PC-9 (cell line): ENCODE measurements around the gene CFAP107. TPM values are rescaled to one million over a fixed set of nuclear protein-coding genes. Genes with fewer than 3 reads are reported as not detected.
"Not testable (repeated sequence)": the region's sequence is repeated elsewhere in the genome, so short reads cannot be mapped to it uniquely, and the experiment has no call there.

Experiments used
- BruUV-seq: library from RNA; stranded (reverse); fragments of 400-500 nt; replicated peaks from 2 replicates; lab custom pipeline; 2021; lab: Mats Ljungman, UMichigan
- CTCF ChIA-PET: fragments of 300-600 bp; sonication (Branson Sonifier 250); formaldehyde crosslinking; loops from one replicate; lab custom pipeline; 2022; ENCODE audit warnings: antibody characterized with exemption; lab: Charles Lee
- POLR2A ChIA-PET: fragments of 300-600 bp; sonication (Branson Sonifier 250); formaldehyde crosslinking; loops from one replicate; lab custom pipeline; 2022; ENCODE audit warnings: antibody characterized with exemption; ENCODE audit not compliant: unreplicated experiment; lab: Charles Lee
- DNase-seq, 2 experiments: peaks; one replicate each; pipeline versions ENCODE4 v3.0.0 to v3.0.0-alpha.2; 2015 to 2022; ENCODE audit warnings: mixed read lengths in 1 of 2
- H2AFZ ChIP-seq: fragments of 200-600 bp; sonication (generic); 2 replicates; pipeline ENCODE4 v1.8.1; 2017; ENCODE audit warnings: antibody characterized with exemption
- H3F3A ChIP-seq: fragments of 200-600 bp; sonication (generic); 2 replicates; pipeline ENCODE4 v1.8.1; 2017; ENCODE audit warnings: antibody characterized with exemption, mild to moderate bottlenecking, low read depth; ENCODE audit not compliant: insufficient read depth
- H3K27ac ChIP-seq: fragments of 200-600 bp; sonication (generic); 2 replicates; pipeline ENCODE4 v1.6.1; 2016; ENCODE audit warnings: mixed run types
- H3K27me3 ChIP-seq: fragments of 200-600 bp; sonication (generic); 2 replicates; pipeline ENCODE4 v1.6.1; 2016; ENCODE audit warnings: low read depth, mixed run types; ENCODE audit not compliant: insufficient read depth
- H3K36me3 ChIP-seq: fragments of 200-600 bp; sonication (generic); 2 replicates; pipeline ENCODE4 v1.6.1; 2016; ENCODE audit warnings: low read depth, mixed run types
- H3K4me1 ChIP-seq: fragments of 200-600 bp; sonication (generic); replicated peaks from 2 replicates; pipeline ENCODE4 v1.6.1; 2016; ENCODE audit warnings: mixed run types; ENCODE audit not compliant: insufficient read depth
- H3K4me2 ChIP-seq: fragments of 200-600 bp; sonication (generic); 2 replicates; pipeline ENCODE4 v1.6.1; 2017; ENCODE audit warnings: mixed run types
- H3K4me3 ChIP-seq: fragments of 200-600 bp; sonication (generic); 2 replicates; pipeline ENCODE4 v1.6.1; 2016; ENCODE audit warnings: mixed run types
- H3K79me2 ChIP-seq: fragments of 200-600 bp; sonication (generic); 2 replicates; pipeline ENCODE4 v1.6.1; 2017; ENCODE audit warnings: low read depth, mixed run types
- H3K9me2 ChIP-seq: fragments of 200-600 bp; sonication (generic); 2 replicates; pipeline ENCODE4 v1.8.1; 2017; ENCODE audit warnings: mild to moderate bottlenecking; ENCODE audit not compliant: insufficient read depth
- H3K9me3 ChIP-seq: fragments of 200-600 bp; sonication (generic); 2 replicates; pipeline ENCODE4 v1.8.1; 2016; ENCODE audit warnings: low read depth; ENCODE audit not compliant: insufficient read depth
- H4K20me1 ChIP-seq: fragments of 200-600 bp; sonication (generic); 2 replicates; pipeline ENCODE4 v1.8.1; 2017; ENCODE audit not compliant: insufficient read depth
- EZH2 ChIP-seq: fragments of 200-600 bp; sonication (generic); IDR thresholded peaks from 2 replicates; pipeline ENCODE4 v1.8.0; 2017; ENCODE audit warnings: antibody characterized with exemption, low read depth
- intact Hi-C: fragments of 100-400 bp; cut with micrococcal nuclease; formaldehyde crosslinking; loops from one replicate; pipeline ENCODE4 v1.10.0; 2022; ENCODE audit not compliant: unreplicated experiment
- total RNA-seq: library from RNA; stranded (reverse); gene quantifications from 2 replicates; pipeline ENCODE4 v1.2.3, GENCODE V29; 2021
- TF ChIP-seq, protein P1 (sequence below): fragments of 200-600 bp; sonication (generic); conservative IDR thresholded peaks from 2 replicates; pipeline ENCODE4 v1.6.1; 2017; ENCODE audit warnings: mixed run types, antibody characterized with exemption, mild to moderate bottlenecking, moderate library complexity

The CFAP107 gene
- total RNA-seq, 1 experiment from 2014 or later, result not detected

- CTCF ChIA-PET, result no interaction called here
- Histone ChIP-seq H3K4me2 (no peak overlapping the region), H3K36me3 (no peaks in the 10 kb centered on the region), H3K27me3 (no peaks in the 10 kb centered on the region), H3K4me1 (no peaks in the 10 kb centered on the region), H3K4me3 (no peak overlapping the region), H3K79me2 (no peaks in the 10 kb centered on the region), H3K9me2 (no peaks in the 10 kb centered on the region), H3K27ac (no peak overlapping the region), H3F3A (no peaks in the 10 kb centered on the region), H4K20me1 (no peaks in the 10 kb centered on the region), H3K9me3 (no peaks in the 10 kb centered on the region), H2AFZ (no peak overlapping the region)
- TF ChIP-seq EZH2, result no peak
- TF ChIP-seq, protein P1, sequence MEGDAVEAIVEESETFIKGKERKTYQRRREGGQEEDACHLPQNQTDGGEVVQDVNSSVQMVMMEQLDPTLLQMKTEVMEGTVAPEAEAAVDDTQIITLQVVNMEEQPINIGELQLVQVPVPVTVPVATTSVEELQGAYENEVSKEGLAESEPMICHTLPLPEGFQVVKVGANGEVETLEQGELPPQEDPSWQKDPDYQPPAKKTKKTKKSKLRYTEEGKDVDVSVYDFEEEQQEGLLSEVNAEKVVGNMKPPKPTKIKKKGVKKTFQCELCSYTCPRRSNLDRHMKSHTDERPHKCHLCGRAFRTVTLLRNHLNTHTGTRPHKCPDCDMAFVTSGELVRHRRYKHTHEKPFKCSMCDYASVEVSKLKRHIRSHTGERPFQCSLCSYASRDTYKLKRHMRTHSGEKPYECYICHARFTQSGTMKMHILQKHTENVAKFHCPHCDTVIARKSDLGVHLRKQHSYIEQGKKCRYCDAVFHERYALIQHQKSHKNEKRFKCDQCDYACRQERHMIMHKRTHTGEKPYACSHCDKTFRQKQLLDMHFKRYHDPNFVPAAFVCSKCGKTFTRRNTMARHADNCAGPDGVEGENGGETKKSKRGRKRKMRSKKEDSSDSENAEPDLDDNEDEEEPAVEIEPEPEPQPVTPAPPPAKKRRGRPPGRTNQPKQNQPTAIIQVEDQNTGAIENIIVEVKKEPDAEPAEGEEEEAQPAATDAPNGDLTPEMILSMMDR, result no peak
- intact Hi-C loops, result no loop called here
- BruUV-seq, result no TSS peak
- DNase-seq, result no peak
- POLR2A ChIA-PET, result no interaction called here
Measured at GRCh38 chr1:12712076-12712475, 33.9 kb upstream of the CFAP107 start.

DNA sequence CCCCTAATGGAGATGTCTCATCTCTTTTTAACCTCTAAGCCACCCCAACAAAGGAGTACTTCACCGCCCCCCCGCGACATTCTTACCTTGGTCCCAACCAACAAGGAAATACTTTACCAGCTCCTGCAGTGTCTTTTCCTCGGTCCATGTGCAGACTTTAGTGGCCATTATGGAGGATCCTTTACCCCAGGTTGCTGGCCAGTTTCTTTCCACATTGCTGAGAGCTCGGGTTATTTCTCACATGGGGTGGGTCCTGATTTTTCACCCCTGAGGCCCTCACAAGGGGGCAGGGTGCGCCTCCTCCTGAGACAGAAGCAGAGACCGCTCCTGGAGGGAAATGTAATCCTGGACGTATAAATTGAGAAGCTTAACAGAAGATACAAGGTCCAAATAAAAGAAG, 33.1 kb upstream of the CFAP107 start:
- Histone ChIP-seq H3K4me3 (no peak overlapping the region), H3K9me2 (no peaks in the 10 kb centered on the region), H3K36me3 (no peaks in the 10 kb centered on the region), H3K4me2 (no peak overlapping the region), H3K79me2 (no peaks in the 10 kb centered on the region), H3K4me1 (no peaks in the 10 kb centered on the region), H3K27ac (no peak overlapping the region), H4K20me1 (no peaks in the 10 kb centered on the region), H3K9me3 (no peaks in the 10 kb centered on the region), H2AFZ (no peak overlapping the region), H3F3A (no peaks in the 10 kb centered on the region), H3K27me3 (no peaks in the 10 kb centered on the region)
- intact Hi-C loops, result no loop called here
- ChIA-PET POLR2A (no interaction called here), CTCF (interaction anchor here (0.7 kb wide), 1 partner anchor 441 kb away, joined by 12 read pairs; no protein-coding TSS in a partner anchor)
- no peak for DNase-seq
- TF ChIP-seq, protein P1, result no peak
- no peak for TF ChIP-seq EZH2
- BruUV-seq, result no TSS peak

GRCh38 chr1:12713651-12714050, 32.3 kb upstream of the CFAP107 start:
- BruUV-seq, result not testable (repeated sequence)

More at GRCh38 chr1:12713651-12714050, 32.3 kb upstream of the CFAP107 start:
- H3K36me3 ChIP-seq, H2AFZ ChIP-seq, H3K79me2 ChIP-seq, H3K27me3 ChIP-seq, H3K4me1 ChIP-seq, H4K20me1 ChIP-seq, intact Hi-C loops, H3K27ac ChIP-seq, H3K9me3 ChIP-seq, H3F3A ChIP-seq, H3K4me3 ChIP-seq, H3K4me2 ChIP-seq, CTCF ChIA-PET, H3K9me2 ChIP-seq, DNase-seq: not testable (repeated sequence)
- POLR2A ChIA-PET, result interaction anchor here (0.5 kb wide), 1 partner anchor 10 kb away, joined by 8 read pairs; no protein-coding TSS in a partner anchor
